HepG2 (cell line): ENCODE measurements around the gene ASIC3. TPM values are rescaled to one million over a fixed set of nuclear protein-coding genes. Genes with fewer than 3 reads are reported as not detected.
A peak's percentile ranks its signal among the peaks of the same experiment; 100 is the strongest.

Source experiments
- AGO1 ChIP-seq: fragments of 200-400 bp; formaldehyde crosslinking; IDR thresholded peaks from 2 replicates; pipeline ENCODE4 v1.6.1; 2017; ENCODE audit warnings: mild to moderate bottlenecking, low read depth, low read length, moderate library complexity; ENCODE audit not compliant: poor library complexity, severe bottlenecking
- ARHGAP35 ChIP-seq: sonication (generic); formaldehyde crosslinking; IDR thresholded peaks from 2 replicates; pipeline ENCODE4 v1.9.0; 2022; ENCODE audit warnings: mild to moderate bottlenecking, inconsistent platforms, moderate library complexity, missing genetic modification reagents, borderline replicate concordance
- GPBP1L1 ChIP-seq: sonication (generic); formaldehyde crosslinking; IDR thresholded peaks from 2 replicates; pipeline ENCODE4 v1.5.0; 2020; ENCODE audit warnings: mild to moderate bottlenecking, missing genetic modification reagents
- KDM5B ChIP-seq: sonication (generic); formaldehyde crosslinking; IDR thresholded peaks from 2 replicates; pipeline ENCODE4 v1.4.0; 2020; ENCODE audit warnings: missing genetic modification reagents, mild to moderate bottlenecking, borderline replicate concordance
- NAIF1 ChIP-seq: sonication (generic); formaldehyde crosslinking; IDR thresholded peaks from 2 replicates; pipeline ENCODE4 v1.5.0; 2020; ENCODE audit warnings: mild to moderate bottlenecking, missing genetic modification reagents, borderline replicate concordance
- PHB2 ChIP-seq: fragments of 450-650 bp; IDR thresholded peaks from 2 replicates; pipeline ENCODE4 v1.6.1; 2018; ENCODE audit not compliant: partially characterized antibody
- SIN3A ChIP-seq: IDR thresholded peaks from 2 replicates; pipeline ENCODE4 v1.6.1; 2011; ENCODE audit warnings: low read depth, mild to moderate bottlenecking, control low read depth, low read length, borderline replicate concordance
- SRF ChIP-seq: IDR thresholded peaks from 2 replicates; pipeline ENCODE4 v1.6.1; 2011; ENCODE audit warnings: mild to moderate bottlenecking, low read depth, low read length, moderate library complexity
- ZFP90 ChIP-seq: sonication (generic); formaldehyde crosslinking; IDR thresholded peaks from 2 replicates; pipeline ENCODE4 v1.8.0; 2022; ENCODE audit warnings: missing genetic modification reagents, mild to moderate bottlenecking, inconsistent platforms, borderline replicate concordance
- ZNF30 ChIP-seq: sonication (generic); formaldehyde crosslinking; IDR thresholded peaks from 2 replicates; pipeline ENCODE4 v1.5.0; 2020; ENCODE audit warnings: mild to moderate bottlenecking, missing genetic modification reagents
- ZNF382 ChIP-seq: sonication (generic); formaldehyde crosslinking; IDR thresholded peaks from 2 replicates; pipeline ENCODE4 v1.5.0; 2020; ENCODE audit warnings: missing genetic modification reagents, mild to moderate bottlenecking, borderline replicate concordance
- ZNF501 ChIP-seq: sonication (generic); formaldehyde crosslinking; IDR thresholded peaks from 2 replicates; pipeline ENCODE4 v1.5.1; 2020; ENCODE audit warnings: mild to moderate bottlenecking, moderate library complexity, missing genetic modification reagents
- ZNF550 ChIP-seq: sonication (generic); formaldehyde crosslinking; IDR thresholded peaks from 2 replicates; pipeline ENCODE4 v1.4.0; 2020; ENCODE audit warnings: mild to moderate bottlenecking, missing genetic modification reagents, borderline replicate concordance
- ZNF841 ChIP-seq: sonication (generic); formaldehyde crosslinking; IDR thresholded peaks from 2 replicates; pipeline ENCODE4 v1.8.1; 2023; ENCODE audit warnings: missing genetic modification reagents, borderline replicate concordance
- ZSCAN31 ChIP-seq: sonication (generic); formaldehyde crosslinking; IDR thresholded peaks from 2 replicates; pipeline ENCODE4 v1.5.0; 2020; ENCODE audit warnings: low read depth, mild to moderate bottlenecking, missing genetic modification reagents
- polyA plus RNA-seq, 8 experiments: library from polyadenylated mRNA; depleted of rRNA in 3 of 8; stranded (reverse) in 7 of 8; unstranded in 1 of 8; fragments of >200 nt; fragmentation: Illumina TruSeq in 4 of 8; extraction: Trizol in 4 of 8; gene quantifications; 2 replicates each; pipeline versions ENCODE4 v1.2.1 to v1.2.3, GENCODE V29; 2011 to 2016; ENCODE audit warnings: low read depth in 4 of 8, missing spikeins in 1 of 8, mixed read lengths in 1 of 8; ENCODE audit not compliant: insufficient read depth in 1 of 8
- total RNA-seq, 5 experiments: library from RNA; depleted of rRNA; stranded (reverse); fragments of >200 nt; fragmentation: Illumina TruSeq; extraction: Trizol; gene quantifications; 2 replicates each; pipeline ENCODE4 v1.2.3, GENCODE V29; 2016; ENCODE audit warnings: low read depth in 1 of 5
- TF ChIP-seq, protein P1 (sequence below): sonication (generic); formaldehyde crosslinking; IDR thresholded peaks from 2 replicates; pipeline ENCODE4 v1.4.0; 2020; ENCODE audit warnings: missing genetic modification reagents; ENCODE audit errors: not compliant biosample characterization
- TF ChIP-seq, protein P2 (sequence below): IDR thresholded peaks from 2 replicates; pipeline ENCODE4 v1.6.1; 2016; ENCODE audit warnings: low read depth, missing genetic modification reagents, missing compliant biosample characterization
- TF ChIP-seq, protein P3 (sequence below): sonication (generic); formaldehyde crosslinking; IDR thresholded peaks from 2 replicates; pipeline ENCODE4 v1.8.1; 2023; ENCODE audit warnings: missing genetic modification reagents, inconsistent platforms, borderline replicate concordance

Gene ASIC3
- total and polyA plus RNA-seq, 2 of the 13 experiments (the other 11 are each of a cell fraction or from before 2014, with no cell fraction given), result 0.51 TPM; not detected in 1

GRCh38 chr7:151080522-151081169, 32.3 kb downstream of the ASIC3 start, which contains the start of gene FASTK (continued):
- TF ChIP-seq, protein P1, sequence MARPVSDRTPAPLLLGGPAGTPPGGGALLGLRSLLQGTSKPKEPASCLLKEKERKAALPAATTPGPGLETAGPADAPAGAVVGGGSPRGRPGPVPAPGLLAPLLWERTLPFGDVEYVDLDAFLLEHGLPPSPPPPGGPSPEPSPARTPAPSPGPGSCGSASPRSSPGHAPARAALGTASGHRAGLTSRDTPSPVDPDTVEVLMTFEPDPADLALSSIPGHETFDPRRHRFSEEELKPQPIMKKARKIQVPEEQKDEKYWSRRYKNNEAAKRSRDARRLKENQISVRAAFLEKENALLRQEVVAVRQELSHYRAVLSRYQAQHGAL (CRISPR knock-in tag), result no peak
- TF ChIP-seq ZNF841 (CRISPR knock-in tag), result no peak
- TF ChIP-seq ZNF550 (CRISPR knock-in tag), result no peak
- TF ChIP-seq KDM5B (CRISPR knock-in tag), result no peak; the same call in 1 of the 2 replicates
- 0 out of 2 replicates have a peak, but pooled peaks have one; percentile 16 for TF ChIP-seq ZFP90
- TF ChIP-seq, protein P2, sequence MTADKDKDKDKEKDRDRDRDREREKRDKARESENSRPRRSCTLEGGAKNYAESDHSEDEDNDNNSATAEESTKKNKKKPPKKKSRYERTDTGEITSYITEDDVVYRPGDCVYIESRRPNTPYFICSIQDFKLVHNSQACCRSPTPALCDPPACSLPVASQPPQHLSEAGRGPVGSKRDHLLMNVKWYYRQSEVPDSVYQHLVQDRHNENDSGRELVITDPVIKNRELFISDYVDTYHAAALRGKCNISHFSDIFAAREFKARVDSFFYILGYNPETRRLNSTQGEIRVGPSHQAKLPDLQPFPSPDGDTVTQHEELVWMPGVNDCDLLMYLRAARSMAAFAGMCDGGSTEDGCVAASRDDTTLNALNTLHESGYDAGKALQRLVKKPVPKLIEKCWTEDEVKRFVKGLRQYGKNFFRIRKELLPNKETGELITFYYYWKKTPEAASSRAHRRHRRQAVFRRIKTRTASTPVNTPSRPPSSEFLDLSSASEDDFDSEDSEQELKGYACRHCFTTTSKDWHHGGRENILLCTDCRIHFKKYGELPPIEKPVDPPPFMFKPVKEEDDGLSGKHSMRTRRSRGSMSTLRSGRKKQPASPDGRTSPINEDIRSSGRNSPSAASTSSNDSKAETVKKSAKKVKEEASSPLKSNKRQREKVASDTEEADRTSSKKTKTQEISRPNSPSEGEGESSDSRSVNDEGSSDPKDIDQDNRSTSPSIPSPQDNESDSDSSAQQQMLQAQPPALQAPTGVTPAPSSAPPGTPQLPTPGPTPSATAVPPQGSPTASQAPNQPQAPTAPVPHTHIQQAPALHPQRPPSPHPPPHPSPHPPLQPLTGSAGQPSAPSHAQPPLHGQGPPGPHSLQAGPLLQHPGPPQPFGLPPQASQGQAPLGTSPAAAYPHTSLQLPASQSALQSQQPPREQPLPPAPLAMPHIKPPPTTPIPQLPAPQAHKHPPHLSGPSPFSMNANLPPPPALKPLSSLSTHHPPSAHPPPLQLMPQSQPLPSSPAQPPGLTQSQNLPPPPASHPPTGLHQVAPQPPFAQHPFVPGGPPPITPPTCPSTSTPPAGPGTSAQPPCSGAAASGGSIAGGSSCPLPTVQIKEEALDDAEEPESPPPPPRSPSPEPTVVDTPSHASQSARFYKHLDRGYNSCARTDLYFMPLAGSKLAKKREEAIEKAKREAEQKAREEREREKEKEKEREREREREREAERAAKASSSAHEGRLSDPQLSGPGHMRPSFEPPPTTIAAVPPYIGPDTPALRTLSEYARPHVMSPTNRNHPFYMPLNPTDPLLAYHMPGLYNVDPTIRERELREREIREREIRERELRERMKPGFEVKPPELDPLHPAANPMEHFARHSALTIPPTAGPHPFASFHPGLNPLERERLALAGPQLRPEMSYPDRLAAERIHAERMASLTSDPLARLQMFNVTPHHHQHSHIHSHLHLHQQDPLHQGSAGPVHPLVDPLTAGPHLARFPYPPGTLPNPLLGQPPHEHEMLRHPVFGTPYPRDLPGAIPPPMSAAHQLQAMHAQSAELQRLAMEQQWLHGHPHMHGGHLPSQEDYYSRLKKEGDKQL (CRISPR knock-in tag), result no peak
- TF ChIP-seq ZNF382, result no peak
- peak; percentile 42; the same call in 1 of the 2 replicates for TF ChIP-seq ZSCAN31 (CRISPR knock-in tag)
- TF ChIP-seq GPBP1L1, result no peak
- TF ChIP-seq ZNF501 (CRISPR knock-in tag), result peak; percentile 91
- TF ChIP-seq SRF, result no peak
- TF ChIP-seq NAIF1 (CRISPR knock-in tag), result no peak
- TF ChIP-seq PHB2, result no peak
- TF ChIP-seq ARHGAP35 (CRISPR knock-in tag), result no peak
- TF ChIP-seq ZNF30 (CRISPR knock-in tag), result peak; percentile 17; the same call in 1 of the 2 replicates
- no peak for TF ChIP-seq SIN3A
- TF ChIP-seq, protein P3, sequence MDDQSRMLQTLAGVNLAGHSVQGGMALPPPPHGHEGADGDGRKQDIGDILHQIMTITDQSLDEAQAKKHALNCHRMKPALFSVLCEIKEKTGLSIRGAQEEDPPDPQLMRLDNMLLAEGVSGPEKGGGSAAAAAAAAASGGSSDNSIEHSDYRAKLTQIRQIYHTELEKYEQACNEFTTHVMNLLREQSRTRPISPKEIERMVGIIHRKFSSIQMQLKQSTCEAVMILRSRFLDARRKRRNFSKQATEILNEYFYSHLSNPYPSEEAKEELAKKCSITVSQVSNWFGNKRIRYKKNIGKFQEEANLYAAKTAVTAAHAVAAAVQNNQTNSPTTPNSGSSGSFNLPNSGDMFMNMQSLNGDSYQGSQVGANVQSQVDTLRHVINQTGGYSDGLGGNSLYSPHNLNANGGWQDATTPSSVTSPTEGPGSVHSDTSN (CRISPR knock-in tag), result no peak
- peak; percentile 87 for TF ChIP-seq AGO1
